Spleen (tissue), 11 donors: Measurements from ENCODE around the gene ZSCAN21. TPM values are rescaled to one million over a fixed set of nuclear protein-coding genes. Genes with fewer than 3 reads are reported as not detected.
A peak's percentile ranks its signal among the peaks of the same experiment; 100 is the strongest.

ENCODE experiments used
- DNase-seq: peaks from one replicate; pipeline ENCODE4 v3.0.0-alpha.2; 2020
- H3K27ac ChIP-seq, 8 donors: fragments of 200-600 bp; sonication (generic) in 7 of 8; 1 replicate in 4 of 8; 2 replicates in 4 of 8; pipeline versions ENCODE4 v1.5.0 to v1.8.0; 2016 to 2021; ENCODE audit warnings: inconsistent platforms in 4 of 8, mild to moderate bottlenecking in 4 of 8, moderate library complexity in 1 of 8
- H3K27me3 ChIP-seq, 7 donors: fragments of 200-600 bp; sonication (generic) in 6 of 7; replicated peaks in 1 of 7; 1 replicate in 4 of 7; 2 replicates in 3 of 7; pipeline versions ENCODE4 v1.5.0 to v1.8.0; 2016 to 2021; ENCODE audit warnings: inconsistent platforms in 3 of 7, mild to moderate bottlenecking in 1 of 7
- H3K36me3 ChIP-seq, 6 donors: fragments of 200-600 bp; sonication (generic) in 5 of 6; 1 replicate in 4 of 6; 2 replicates in 2 of 6; pipeline versions ENCODE4 v1.5.0 to v1.8.0; 2016 to 2021; ENCODE audit warnings: inconsistent platforms in 2 of 6
- H3K4me1 ChIP-seq, 6 donors: fragments of 200-600 bp; sonication (generic) in 5 of 6; 1 replicate in 3 of 6; 2 replicates in 3 of 6; pipeline versions ENCODE4 v1.5.0 to v1.8.0; 2016 to 2021; ENCODE audit warnings: inconsistent platforms in 3 of 6
- H3K4me3 ChIP-seq, 8 donors: fragments of 200-600 bp; sonication (generic) in 7 of 8; 1 replicate in 4 of 8; 2 replicates in 4 of 8; pipeline versions ENCODE4 v1.5.0 to v1.8.0; 2016 to 2021; ENCODE audit warnings: inconsistent platforms in 4 of 8, mild to moderate bottlenecking in 4 of 8, moderate library complexity in 2 of 8
- H3K9me3 ChIP-seq, 8 donors: fragments of 200-600 bp; sonication (generic) in 7 of 8; 1 replicate in 4 of 8; 2 replicates in 4 of 8; pipeline versions ENCODE4 v1.5.0 to v1.8.0; 2016 to 2021; ENCODE audit warnings: inconsistent platforms in 4 of 8
- CTCF ChIP-seq, 11 experiments: fragments of 200-600 bp in 7 of 11; fragments of 450-650 bp in 4 of 11; sonication (generic) in 4 of 11; IDR thresholded peaks in 8 of 11; conservative IDR thresholded peaks in 3 of 11; 1 replicate in 7 of 11; 2 replicates in 4 of 11; pipeline versions ENCODE4 v1.4.0 to v1.8.0; 2016 to 2021; ENCODE audit warnings: antibody characterized with exemption in 11 of 11, inconsistent platforms in 4 of 11, mild to moderate bottlenecking in 1 of 11
- POLR2A ChIP-seq, 3 donors: fragments of 450-650 bp; IDR thresholded peaks; one replicate each; pipeline ENCODE4 v1.5.1; 2017; ENCODE audit warnings: antibody characterized with exemption in 3 of 3, mild to moderate bottlenecking in 1 of 3
- POLR2AphosphoS5 ChIP-seq, 3 donors: sonication (generic); formaldehyde crosslinking; IDR thresholded peaks; one replicate each; pipeline ENCODE4 v1.5.1; 2017; ENCODE audit warnings: antibody characterized with exemption in 3 of 3
- WGBS, 5 donors: extraction: QIAGEN DNeasy Blood & Tissue Kit in 3 of 5; methylation state at CpG; one replicate each; pipeline versions ENCODE4 v1.1.5 to v1.1.7; 2013 to 2018; 5-methylcytosine and 5-hydroxymethylcytosine counted together
- intact Hi-C: fragments of 100-400 bp; cut with DNase I; formaldehyde crosslinking; loops from one replicate; pipeline ENCODE4 v1.15.0; 2023; ENCODE audit warnings: low total_unique reads
- polyA plus RNA-seq, 3 donors: library from polyadenylated mRNA; stranded (reverse); fragments of 200-250 nt; gene quantifications; one replicate each; pipeline ENCODE4 v1.2.1, GENCODE V29; 2013
- total RNA-seq, 7 donors: library from RNA; depleted of rRNA in 3 of 7; stranded (reverse); fragments of >200 nt in 3 of 7; fragmentation: NEBNext Ultra II Directional in 4 of 7; extraction: Animal tissue kit (Norgen Biotek cat#: 25700) in 4 of 7; gene quantifications; one replicate each; pipeline versions ENCODE4 v1.1.0 to v1.2.1, GENCODE V29; 2016 to 2021
- donor health status: healthy with polysubstance abuse.
- donor health status: DM: no; HTN: no; CAD: no; lungs with moderate emphysema.
- donor health status: DM: no; HTN: no; CAD: no.
- donor health status: Bipolar disorder and iron deficiency.
- donor health status: healthy.
- donor health status: DM: no; HTN: no; CAD: no.
- donor health status: DM: yes; HTN: yes; CAD: no.

Gene ZSCAN21
- total and polyA plus RNA-seq, 10 donors = 3.7 to 14.3 (median 8.6) TPM

- H3K4me3 ChIP-seq = no peak overlapping the region
- H3K36me3 ChIP-seq = peaks cover 3 to 24% (median 21%) of the 10 kb centered on the region in 6 donors
- intact Hi-C loops = no loop called here
- DNase-seq = no peak
- WGBS, 5 donors = 87 to 92% (median 87%) methylated on average over 10 of the region's 10 CpGs
- peaks cover 23 to 60% (median 37%) of the 10 kb centered on the region in 6 donors for H3K4me1 ChIP-seq
- H3K9me3 ChIP-seq = no peaks in the 10 kb centered on the region
- peak overlapping the region in 5 of 8 donors; percentile 15 to 94 (median 90) for H3K27ac ChIP-seq
- no peaks in the 10 kb centered on the region for H3K27me3 ChIP-seq
- no peak for TF ChIP-seq CTCF (IDR thresholded peaks at IDR 0.05 in 8 of 11, conservative IDR thresholded peaks at IDR 0.05 in 3 of 11)
- TF ChIP-seq POLR2AphosphoS5 (IDR thresholded peaks at IDR 0.05) = no peak
Measured at GRCh38 chr7:100087055-100087750, 37.6 kb downstream of the ZSCAN21 start.

GRCh38 chr7:100088095-100088620, 38.6 kb downstream of the ZSCAN21 start:
- TF ChIP-seq POLR2A (IDR thresholded peaks at IDR 0.05) (no peak), POLR2AphosphoS5 (IDR thresholded peaks at IDR 0.05) (no peak), CTCF (IDR thresholded peaks at IDR 0.05 in 8 of 11, conservative IDR thresholded peaks at IDR 0.05 in 3 of 11) (no peak)
- Histone ChIP-seq H3K4me3 (peak overlapping the region; percentile 58 to 97 (median 77)), H3K27me3 (no peaks in the 10 kb centered on the region), H3K4me1 (peaks cover 15 to 60% (median 29%) of the 10 kb centered on the region in 6 donors), H3K27ac (peak overlapping the region; percentile 76 to 94 (median 90)), H3K36me3 (peaks cover 3 to 33% (median 31%) of the 10 kb centered on the region in 6 donors), H3K9me3 (no peaks in the 10 kb centered on the region)
- 73 to 84% (median 78%) methylated on average over 10 to 11 of the region's 11 CpGs for WGBS, 5 donors
- DNase-seq = peak; percentile 74
- intact Hi-C loops = no loop called here

GRCh38 chr7:100088621-100089457, 39.3 kb downstream of the ZSCAN21 start, which contains the start of gene COPS6:
COPS6 (plus strand) TSS chr7:100088969; CDS start chr7:100088991, 22 bp downstream.
- TF ChIP-seq CTCF (IDR thresholded peaks at IDR 0.05 in 8 of 11, conservative IDR thresholded peaks at IDR 0.05 in 3 of 11) (peak in 1 of 11 experiments; percentile 14), POLR2AphosphoS5 (IDR thresholded peaks at IDR 0.05) (peak; percentile 96 to 98 (median 97)), POLR2A (IDR thresholded peaks at IDR 0.05) (peak in 2 of 3 donors; percentile 67 to 87)
- H3K9me3 ChIP-seq = no peaks in the 10 kb centered on the region
- peak within 1 kb of the TSS; percentile 58 to 97 (median 77) for H3K4me3 ChIP-seq
- WGBS, 5 donors = 0 to 1% (median 0%) methylated on average over 37 to 68 of the region's 68 CpGs
- H3K4me1 ChIP-seq = peaks cover 15 to 66% (median 29%) of the 10 kb centered on the region in 6 donors
- intact Hi-C loops = no loop called here
- peak; percentile 96 for DNase-seq
- H3K36me3 ChIP-seq = peaks cover 3 to 40% (median 38%) of the 10 kb centered on the region in 6 donors
- peak within 1 kb of the TSS; percentile 76 to 94 (median 90) for H3K27ac ChIP-seq
- H3K27me3 ChIP-seq = no peaks in the 10 kb centered on the region
